PC-3 (cell line): Measurements from ENCODE around the gene SIPA1L3. TPM values are rescaled to one million over a fixed set of nuclear protein-coding genes. Genes with fewer than 3 reads are reported as not detected.
A peak's percentile ranks its signal among the peaks of the same experiment; 100 is the strongest.
"Not testable (repeated sequence)": the region's sequence is repeated elsewhere in the genome, so short reads cannot be mapped to it uniquely, and the experiment has no call there.

Experiments used
- ATAC-seq: fragments of 200-7000 bp; cut with Tn5 transposase; 2 replicates; pipeline ENCODE4 v1.9.1; 2020; ENCODE audit warnings: mild to moderate bottlenecking, moderate library complexity
- BruUV-seq: library from RNA; stranded (reverse); fragments of 400-500 nt; replicated peaks from 2 replicates; lab custom pipeline; 2021; lab: Mats Ljungman, UMichigan
- CTCF ChIA-PET: fragments of 300-600 bp; sonication (Branson Sonifier 250); formaldehyde crosslinking; loops from one replicate; lab custom pipeline; 2022; ENCODE audit warnings: antibody characterized with exemption; lab: Charles Lee
- POLR2A ChIA-PET: fragments of 300-600 bp; sonication (Branson Sonifier 250); formaldehyde crosslinking; loops from one replicate; lab custom pipeline; 2022; ENCODE audit warnings: antibody characterized with exemption; ENCODE audit not compliant: unreplicated experiment; lab: Charles Lee
- DNase-seq: peaks from one replicate; pipeline ENCODE4 v3.0.0-alpha.2; 2015
- H2AFZ ChIP-seq: fragments of 300-600 bp; sonication (generic); 2 replicates; pipeline ENCODE4 v1.6.0; 2016; ENCODE audit warnings: antibody characterized with exemption, low read length
- H3F3A ChIP-seq: fragments of 300-600 bp; sonication (generic); one replicate; pipeline ENCODE4 v1.6.0; 2017; ENCODE audit warnings: antibody characterized with exemption, low read length, control low read depth, mild to moderate bottlenecking; ENCODE audit not compliant: unreplicated experiment
- H3K27ac ChIP-seq: fragments of 300-600 bp; sonication (generic); 2 replicates; pipeline ENCODE4 v1.5.1; 2016; ENCODE audit warnings: mild to moderate bottlenecking, low read length
- H3K27me3 ChIP-seq: fragments of 300-600 bp; sonication (generic); 2 replicates; pipeline ENCODE4 v1.6.1; 2016; ENCODE audit warnings: low read length, mixed read lengths
- H3K36me3 ChIP-seq: fragments of 300-600 bp; sonication (generic); 2 replicates; pipeline ENCODE4 v1.6.1; 2016; ENCODE audit warnings: low read depth, mixed run types, low read length, mixed read lengths
- H3K4me1 ChIP-seq: fragments of 300-600 bp; sonication (generic); 2 replicates; pipeline ENCODE4 v1.5.1; 2016; ENCODE audit warnings: low read length; ENCODE audit not compliant: insufficient read depth
- H3K4me2 ChIP-seq: fragments of 300-600 bp; sonication (generic); 2 replicates; pipeline ENCODE4 v1.6.0; 2016; ENCODE audit warnings: low read length
- H3K4me3 ChIP-seq: fragments of 300-600 bp; sonication (generic); 2 replicates; pipeline ENCODE4 v1.5.1; 2016; ENCODE audit warnings: mild to moderate bottlenecking, low read length, mixed read lengths
- H3K79me2 ChIP-seq: fragments of 300-600 bp; sonication (generic); 2 replicates; pipeline ENCODE4 v1.6.1; 2017; ENCODE audit warnings: low read length, mixed read lengths
- H3K9ac ChIP-seq: fragments of 300-600 bp; sonication (generic); 2 replicates; pipeline ENCODE4 v1.6.0; 2016; ENCODE audit warnings: mild to moderate bottlenecking, low read length
- H3K9me2 ChIP-seq: fragments of 300-600 bp; sonication (generic); replicated peaks from 2 replicates; pipeline ENCODE4 v1.6.1; 2016; ENCODE audit warnings: mixed run types, low read length, mixed read lengths
- H3K9me3 ChIP-seq: fragments of 300-600 bp; sonication (generic); 2 replicates; pipeline ENCODE4 v1.6.1; 2016; ENCODE audit warnings: low read length, mixed read lengths
- H4K20me1 ChIP-seq: fragments of 300-600 bp; sonication (generic); 2 replicates; pipeline ENCODE4 v1.6.1; 2016; ENCODE audit warnings: low read length, mixed read lengths
- EZH2 ChIP-seq: fragments of 300-600 bp; sonication (generic); IDR thresholded peaks from one replicate; pipeline ENCODE4 v1.6.1; 2017; ENCODE audit warnings: antibody characterized with exemption, mild to moderate bottlenecking, low read length; ENCODE audit not compliant: unreplicated experiment
- EZH2phosphoT487 ChIP-seq: fragments of 300-600 bp; sonication (generic); IDR thresholded peaks from 2 replicates; pipeline ENCODE4 v1.6.1; 2018; ENCODE audit warnings: mild to moderate bottlenecking, antibody characterized with exemption, low read length, borderline replicate concordance
- intact Hi-C: fragments of 100-400 bp; cut with micrococcal nuclease; formaldehyde crosslinking; loops from 2 replicates; pipeline ENCODE4 v1.9.0; 2023
- total RNA-seq: library from RNA; depleted of rRNA; stranded (reverse); fragments of >200 nt; gene quantifications from 2 replicates; pipeline ENCODE4 v1.2.3, GENCODE V29; 2014
- TF ChIP-seq, protein P1 (sequence below): fragments of 300-600 bp; sonication (generic); conservative IDR thresholded peaks from 2 replicates; pipeline ENCODE4 v1.5.1; 2017; ENCODE audit warnings: antibody characterized with exemption, low read depth, mild to moderate bottlenecking, low read length

Gene SIPA1L3
- total RNA-seq, 1 experiment from 2014 or later, result 38.7 TPM

GRCh38 chr19:38228491-38229439 is 321.8 kb downstream of the SIPA1L3 start:
- BruUV-seq, result no TSS peak
- no peaks in the 10 kb centered on the region for H3F3A ChIP-seq
- 0 out of 2 replicates have a peak, but pooled peaks cover 2% of the 10 kb centered on the region for H3K27me3 ChIP-seq
- no peak overlapping the region for H3K9ac ChIP-seq
- no peaks in the 10 kb centered on the region for H3K9me2 ChIP-seq
- H3K36me3 ChIP-seq, result no peaks in the 10 kb centered on the region
- peak overlapping the region; percentile 68; the same call in 1 of the 2 replicates for H2AFZ ChIP-seq
- no peaks in the 10 kb centered on the region for H3K4me1 ChIP-seq
- TF ChIP-seq, protein P1, sequence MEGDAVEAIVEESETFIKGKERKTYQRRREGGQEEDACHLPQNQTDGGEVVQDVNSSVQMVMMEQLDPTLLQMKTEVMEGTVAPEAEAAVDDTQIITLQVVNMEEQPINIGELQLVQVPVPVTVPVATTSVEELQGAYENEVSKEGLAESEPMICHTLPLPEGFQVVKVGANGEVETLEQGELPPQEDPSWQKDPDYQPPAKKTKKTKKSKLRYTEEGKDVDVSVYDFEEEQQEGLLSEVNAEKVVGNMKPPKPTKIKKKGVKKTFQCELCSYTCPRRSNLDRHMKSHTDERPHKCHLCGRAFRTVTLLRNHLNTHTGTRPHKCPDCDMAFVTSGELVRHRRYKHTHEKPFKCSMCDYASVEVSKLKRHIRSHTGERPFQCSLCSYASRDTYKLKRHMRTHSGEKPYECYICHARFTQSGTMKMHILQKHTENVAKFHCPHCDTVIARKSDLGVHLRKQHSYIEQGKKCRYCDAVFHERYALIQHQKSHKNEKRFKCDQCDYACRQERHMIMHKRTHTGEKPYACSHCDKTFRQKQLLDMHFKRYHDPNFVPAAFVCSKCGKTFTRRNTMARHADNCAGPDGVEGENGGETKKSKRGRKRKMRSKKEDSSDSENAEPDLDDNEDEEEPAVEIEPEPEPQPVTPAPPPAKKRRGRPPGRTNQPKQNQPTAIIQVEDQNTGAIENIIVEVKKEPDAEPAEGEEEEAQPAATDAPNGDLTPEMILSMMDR, result no peak
- TF ChIP-seq EZH2, result no peak
- no peaks in the 10 kb centered on the region for H3K9me3 ChIP-seq
- peak overlapping the region; percentile 85 for H3K4me2 ChIP-seq
- H4K20me1 ChIP-seq, result no peaks in the 10 kb centered on the region
- DNase-seq, result no peak
- CTCF ChIA-PET, result no interaction called here
- H3K27ac ChIP-seq, result no peak overlapping the region
- no peaks in the 10 kb centered on the region for H3K79me2 ChIP-seq
- no peak for ATAC-seq
- POLR2A ChIA-PET, result no interaction called here
- intact Hi-C loops, result no loop called here
- H3K4me3 ChIP-seq, result peak overlapping the region; percentile 60

GRCh38 chr19:38229585-38230073 is 322.6 kb downstream of the SIPA1L3 start:
- no TSS peak for BruUV-seq
- H3K27ac ChIP-seq, result no peak overlapping the region
- no peaks in the 10 kb centered on the region for H3K9me3 ChIP-seq
- H3K4me1 ChIP-seq, result no peaks in the 10 kb centered on the region
- DNase-seq (peak; percentile 67), ATAC-seq (peak; percentile 77)
- intact Hi-C loops, result no loop called here
- H3K79me2 ChIP-seq, result no peaks in the 10 kb centered on the region
- TF ChIP-seq, protein P1, result no peak
- TF ChIP-seq EZH2 (no peak), EZH2phosphoT487 (no peak)
- H4K20me1 ChIP-seq, result no peaks in the 10 kb centered on the region
- H2AFZ ChIP-seq, result no peak overlapping the region
- 0 out of 2 replicates have a peak, but pooled peaks cover 2% of the 10 kb centered on the region for H3K27me3 ChIP-seq
- POLR2A ChIA-PET, result no interaction called here
- CTCF ChIA-PET, result no interaction called here
- H3F3A ChIP-seq, result no peaks in the 10 kb centered on the region
- no peak overlapping the region; the same call in 1 of the 2 replicates for H3K4me2 ChIP-seq
- H3K9me2 ChIP-seq, result no peaks in the 10 kb centered on the region
- no peak overlapping the region for H3K9ac ChIP-seq
- no peak overlapping the region for H3K4me3 ChIP-seq
- H3K36me3 ChIP-seq, result no peaks in the 10 kb centered on the region

- H2AFZ ChIP-seq, H3K9me2 ChIP-seq, ATAC-seq, intact Hi-C loops, BruUV-seq, H3K36me3 ChIP-seq, H3K79me2 ChIP-seq, DNase-seq, POLR2A ChIA-PET, H3K4me2 ChIP-seq, H3F3A ChIP-seq, H3K9me3 ChIP-seq, H3K27ac ChIP-seq, H3K9ac ChIP-seq, H3K4me3 ChIP-seq, H3K4me1 ChIP-seq, H3K27me3 ChIP-seq, H4K20me1 ChIP-seq: not testable (repeated sequence)
- CTCF ChIA-PET, result interaction anchor here (0.7 kb wide), 3 partner anchors 21 to 323 kb away, joined by 3 to 4 read pairs (median 3); partner anchors contain the start of gene SIPA1L3
Measured at GRCh38 chr19:38230506-38231133, 323.6 kb downstream of the SIPA1L3 start.
